ENCODE data around the gene CLCA4. TPM values are rescaled to one million over a fixed set of nuclear protein-coding genes. Genes with fewer than 3 reads are reported as not detected.

CLCA4 gene
- total and polyA plus RNA-seq, 2 experiments from 2014 or later: not detected

DNA sequence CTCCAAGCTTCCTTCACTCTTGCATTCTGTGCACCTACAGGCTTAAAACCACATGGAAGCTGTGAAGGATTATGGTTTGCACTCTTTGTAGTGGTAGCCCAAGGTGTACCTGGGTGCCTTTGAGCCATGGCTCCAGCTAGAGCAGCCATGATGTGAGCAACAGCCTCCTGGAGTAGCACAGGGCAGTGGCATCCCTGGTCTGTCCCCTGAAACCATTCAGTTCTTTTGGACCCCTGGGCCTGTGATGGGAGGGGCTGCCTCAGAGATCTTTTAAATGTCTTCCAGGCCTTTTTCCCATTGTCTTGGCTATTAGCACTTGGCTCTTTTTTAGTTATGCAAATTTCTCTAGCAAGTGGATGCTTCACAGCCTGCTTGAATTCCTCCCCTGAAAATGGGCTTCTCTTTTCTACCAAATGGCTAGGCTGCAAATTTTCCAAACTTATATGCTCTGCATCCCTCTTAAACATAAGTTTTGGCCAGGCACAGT lies 47.4 kb downstream of the CLCA4 start (continued):
- TF ChIP-seq, protein P1, sequence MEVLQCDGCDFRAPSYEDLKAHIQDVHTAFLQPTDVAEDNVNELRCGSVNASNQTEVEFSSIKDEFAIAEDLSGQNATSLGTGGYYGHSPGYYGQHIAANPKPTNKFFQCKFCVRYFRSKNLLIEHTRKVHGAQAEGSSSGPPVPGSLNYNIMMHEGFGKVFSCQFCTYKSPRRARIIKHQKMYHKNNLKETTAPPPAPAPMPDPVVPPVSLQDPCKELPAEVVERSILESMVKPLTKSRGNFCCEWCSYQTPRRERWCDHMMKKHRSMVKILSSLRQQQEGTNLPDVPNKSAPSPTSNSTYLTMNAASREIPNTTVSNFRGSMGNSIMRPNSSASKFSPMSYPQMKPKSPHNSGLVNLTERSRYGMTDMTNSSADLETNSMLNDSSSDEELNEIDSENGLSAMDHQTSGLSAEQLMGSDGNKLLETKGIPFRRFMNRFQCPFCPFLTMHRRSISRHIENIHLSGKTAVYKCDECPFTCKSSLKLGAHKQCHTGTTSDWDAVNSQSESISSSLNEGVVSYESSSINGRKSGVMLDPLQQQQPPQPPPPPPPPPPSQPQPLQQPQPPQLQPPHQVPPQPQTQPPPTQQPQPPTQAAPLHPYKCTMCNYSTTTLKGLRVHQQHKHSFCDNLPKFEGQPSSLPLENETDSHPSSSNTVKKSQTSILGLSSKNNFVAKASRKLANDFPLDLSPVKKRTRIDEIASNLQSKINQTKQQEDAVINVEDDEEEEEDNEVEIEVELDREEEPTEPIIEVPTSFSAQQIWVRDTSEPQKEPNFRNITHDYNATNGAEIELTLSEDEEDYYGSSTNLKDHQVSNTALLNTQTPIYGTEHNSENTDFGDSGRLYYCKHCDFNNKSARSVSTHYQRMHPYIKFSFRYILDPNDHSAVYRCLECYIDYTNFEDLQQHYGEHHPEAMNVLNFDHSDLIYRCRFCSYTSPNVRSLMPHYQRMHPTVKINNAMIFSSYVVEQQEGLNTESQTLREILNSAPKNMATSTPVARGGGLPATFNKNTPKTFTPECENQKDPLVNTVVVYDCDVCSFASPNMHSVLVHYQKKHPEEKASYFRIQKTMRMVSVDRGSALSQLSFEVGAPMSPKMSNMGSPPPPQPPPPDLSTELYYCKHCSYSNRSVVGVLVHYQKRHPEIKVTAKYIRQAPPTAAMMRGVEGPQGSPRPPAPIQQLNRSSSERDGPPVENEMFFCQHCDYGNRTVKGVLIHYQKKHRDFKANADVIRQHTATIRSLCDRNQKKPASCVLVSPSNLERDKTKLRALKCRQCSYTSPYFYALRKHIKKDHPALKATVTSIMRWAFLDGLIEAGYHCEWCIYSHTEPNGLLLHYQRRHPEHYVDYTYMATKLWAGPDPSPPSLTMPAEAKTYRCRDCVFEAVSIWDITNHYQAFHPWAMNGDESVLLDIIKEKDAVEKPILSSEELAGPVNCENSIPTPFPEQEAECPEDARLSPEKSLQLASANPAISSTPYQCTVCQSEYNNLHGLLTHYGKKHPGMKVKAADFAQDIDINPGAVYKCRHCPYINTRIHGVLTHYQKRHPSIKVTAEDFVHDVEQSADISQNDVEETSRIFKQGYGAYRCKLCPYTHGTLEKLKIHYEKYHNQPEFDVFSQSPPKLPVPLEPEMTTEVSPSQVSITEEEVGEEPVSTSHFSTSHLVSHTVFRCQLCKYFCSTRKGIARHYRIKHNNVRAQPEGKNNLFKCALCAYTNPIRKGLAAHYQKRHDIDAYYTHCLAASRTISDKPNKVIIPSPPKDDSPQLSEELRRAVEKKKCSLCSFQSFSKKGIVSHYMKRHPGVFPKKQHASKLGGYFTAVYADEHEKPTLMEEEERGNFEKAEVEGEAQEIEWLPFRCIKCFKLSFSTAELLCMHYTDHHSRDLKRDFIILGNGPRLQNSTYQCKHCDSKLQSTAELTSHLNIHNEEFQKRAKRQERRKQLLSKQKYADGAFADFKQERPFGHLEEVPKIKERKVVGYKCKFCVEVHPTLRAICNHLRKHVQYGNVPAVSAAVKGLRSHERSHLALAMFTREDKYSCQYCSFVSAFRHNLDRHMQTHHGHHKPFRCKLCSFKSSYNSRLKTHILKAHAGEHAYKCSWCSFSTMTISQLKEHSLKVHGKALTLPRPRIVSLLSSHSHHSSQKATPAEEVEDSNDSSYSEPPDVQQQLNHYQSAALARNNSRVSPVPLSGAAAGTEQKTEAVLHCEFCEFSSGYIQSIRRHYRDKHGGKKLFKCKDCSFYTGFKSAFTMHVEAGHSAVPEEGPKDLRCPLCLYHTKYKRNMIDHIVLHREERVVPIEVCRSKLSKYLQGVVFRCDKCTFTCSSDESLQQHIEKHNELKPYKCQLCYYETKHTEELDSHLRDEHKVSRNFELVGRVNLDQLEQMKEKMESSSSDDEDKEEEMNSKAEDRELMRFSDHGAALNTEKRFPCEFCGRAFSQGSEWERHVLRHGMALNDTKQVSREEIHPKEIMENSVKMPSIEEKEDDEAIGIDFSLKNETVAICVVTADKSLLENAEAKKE (CRISPR knock-in tag; IDR thresholded peaks at IDR 0.05): no peak
- TF ChIP-seq, protein P2, sequence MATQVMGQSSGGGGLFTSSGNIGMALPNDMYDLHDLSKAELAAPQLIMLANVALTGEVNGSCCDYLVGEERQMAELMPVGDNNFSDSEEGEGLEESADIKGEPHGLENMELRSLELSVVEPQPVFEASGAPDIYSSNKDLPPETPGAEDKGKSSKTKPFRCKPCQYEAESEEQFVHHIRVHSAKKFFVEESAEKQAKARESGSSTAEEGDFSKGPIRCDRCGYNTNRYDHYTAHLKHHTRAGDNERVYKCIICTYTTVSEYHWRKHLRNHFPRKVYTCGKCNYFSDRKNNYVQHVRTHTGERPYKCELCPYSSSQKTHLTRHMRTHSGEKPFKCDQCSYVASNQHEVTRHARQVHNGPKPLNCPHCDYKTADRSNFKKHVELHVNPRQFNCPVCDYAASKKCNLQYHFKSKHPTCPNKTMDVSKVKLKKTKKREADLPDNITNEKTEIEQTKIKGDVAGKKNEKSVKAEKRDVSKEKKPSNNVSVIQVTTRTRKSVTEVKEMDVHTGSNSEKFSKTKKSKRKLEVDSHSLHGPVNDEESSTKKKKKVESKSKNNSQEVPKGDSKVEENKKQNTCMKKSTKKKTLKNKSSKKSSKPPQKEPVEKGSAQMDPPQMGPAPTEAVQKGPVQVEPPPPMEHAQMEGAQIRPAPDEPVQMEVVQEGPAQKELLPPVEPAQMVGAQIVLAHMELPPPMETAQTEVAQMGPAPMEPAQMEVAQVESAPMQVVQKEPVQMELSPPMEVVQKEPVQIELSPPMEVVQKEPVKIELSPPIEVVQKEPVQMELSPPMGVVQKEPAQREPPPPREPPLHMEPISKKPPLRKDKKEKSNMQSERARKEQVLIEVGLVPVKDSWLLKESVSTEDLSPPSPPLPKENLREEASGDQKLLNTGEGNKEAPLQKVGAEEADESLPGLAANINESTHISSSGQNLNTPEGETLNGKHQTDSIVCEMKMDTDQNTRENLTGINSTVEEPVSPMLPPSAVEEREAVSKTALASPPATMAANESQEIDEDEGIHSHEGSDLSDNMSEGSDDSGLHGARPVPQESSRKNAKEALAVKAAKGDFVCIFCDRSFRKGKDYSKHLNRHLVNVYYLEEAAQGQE (IDR thresholded peaks at IDR 0.05; ENCODE audit: unreplicated experiment): no peak
- TF ChIP-seq CREB1 (CRISPR knock-in tag; IDR thresholded peaks at IDR 0.05; ENCODE audit: low read depth): no peak
- no peak for TF ChIP-seq CTCF (conservative IDR thresholded peaks at IDR 0.05; ENCODE audit: low read depth in 2 of 2)

Measured in GM23338 (cell line).